ENCODE results near the gene ZNF302. TPM values are rescaled to one million over a fixed set of nuclear protein-coding genes. Genes with fewer than 3 reads are reported as not detected.
A peak's percentile ranks its signal among the peaks of the same experiment; 100 is the strongest.
"Not testable (repeated sequence)": the region's sequence is repeated elsewhere in the genome, so short reads cannot be mapped to it uniquely, and the experiment has no call there.

Gene ZNF302
- polyA plus RNA-seq, 3 donors, result 82.5 to 89.3 (median 88.0) TPM

GRCh38 chr19:34669305-34669704 is 8.2 kb upstream of the ZNF302 start:
- no peak for DNase-seq (ENCODE audit: low read depth in 3 of 3, low spot score in 2 of 3)

- no peak for DNase-seq (ENCODE audit: low read depth in 3 of 3, low spot score in 2 of 3)
These were observed 5.5 kb upstream of the ZNF302 start for GRCh38 chr19:34671972-34672371.

GRCh38 chr19:34673590-34673989 is 3.9 kb upstream of the ZNF302 start:
- DNase-seq (ENCODE audit: low read depth in 3 of 3, low spot score in 2 of 3), result no peak

DNA sequence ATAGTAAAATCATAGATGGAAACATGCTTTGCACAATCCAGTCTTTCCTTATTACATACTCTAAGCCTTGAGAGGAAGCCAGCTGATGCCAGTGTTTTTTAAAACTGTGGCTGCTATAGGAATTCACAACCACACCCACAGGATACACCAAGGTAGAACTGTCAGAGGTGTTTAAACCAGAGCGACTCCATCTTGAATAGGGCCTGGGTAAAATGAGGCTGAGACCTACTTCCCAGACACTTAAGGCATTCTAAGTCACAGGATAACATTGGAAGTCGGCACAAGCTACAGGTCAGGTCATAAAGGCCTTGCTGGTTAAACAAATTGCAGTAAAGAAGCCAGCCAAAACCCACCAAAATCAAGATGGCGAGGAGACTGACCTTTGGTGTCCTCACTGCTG is 2.2 kb upstream of the ZNF302 start:
- no peak for DNase-seq (ENCODE audit: low read depth in 3 of 3, low spot score in 2 of 3)

DNA sequence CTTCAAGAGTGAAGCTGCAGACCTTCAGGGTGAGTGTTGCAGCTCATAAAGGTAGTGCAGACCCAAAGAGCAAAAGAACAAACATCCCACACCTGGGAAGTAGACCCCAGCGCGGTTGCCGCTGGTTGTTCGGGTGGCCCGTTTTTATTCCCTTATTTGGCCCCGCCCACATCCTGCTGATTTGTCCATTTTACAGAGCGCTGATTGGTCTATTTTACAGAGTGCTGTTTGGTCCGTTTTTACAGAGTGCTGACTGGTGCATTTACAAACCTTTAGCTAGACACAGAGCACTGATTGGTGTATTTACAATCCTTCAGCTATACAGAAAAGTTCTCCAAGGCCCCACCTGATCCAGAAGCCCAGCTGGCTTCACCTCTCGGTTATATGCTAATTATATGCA is 1.6 kb upstream of the ZNF302 start:
- no peak for DNase-seq (ENCODE audit: low read depth in 3 of 3, low spot score in 2 of 3)

- peak in 2 of 3 donors; percentile 80 to 83 for DNase-seq (ENCODE audit: low read depth in 3 of 3, low spot score in 2 of 3)
These were observed 637 bp upstream of the ZNF302 start, which contains the start of gene SCGB2B2 for GRCh38 chr19:34676697-34677385. Gene SCGB2B2 (minus strand): TSS chr19:34677159. CDS start chr19:34594563, 82,596 bp downstream.

DNA sequence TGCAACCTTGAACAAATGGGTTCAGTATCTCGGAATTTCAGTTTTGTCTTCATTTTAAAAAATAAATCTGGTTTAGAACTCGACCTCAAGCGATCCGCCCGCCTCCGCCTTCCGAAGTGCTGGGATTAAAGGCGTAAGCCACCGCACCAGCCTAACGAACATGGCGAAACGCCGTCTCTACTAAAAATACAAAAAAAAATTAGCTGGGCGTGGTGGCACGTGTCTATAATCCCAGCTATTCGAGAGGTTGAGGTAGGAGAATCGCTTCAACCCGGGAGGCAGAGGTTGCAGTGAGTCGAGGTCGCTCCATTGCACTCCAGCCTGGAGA is 571 bp downstream of the ZNF302 start:
- no peak for DNase-seq (ENCODE audit: low read depth in 3 of 3, low spot score in 2 of 3)

GRCh38 chr19:34678421-34678820 is 943 bp downstream of the ZNF302 start:
- no peak for DNase-seq (ENCODE audit: low read depth in 3 of 3, low spot score in 2 of 3)

GRCh38 chr19:34681478-34681877 is 4.0 kb downstream of the ZNF302 start:
- no peak for DNase-seq (ENCODE audit: low read depth in 3 of 3, low spot score in 2 of 3)

- not testable (repeated sequence) for DNase-seq (ENCODE audit: low read depth in 3 of 3, low spot score in 2 of 3)
These were observed 7.8 kb downstream of the ZNF302 start for GRCh38 chr19:34685266-34685665.

- DNase-seq (ENCODE audit: low read depth in 3 of 3, low spot score in 2 of 3), result no peak
These were observed 9.0 kb downstream of the ZNF302 start for GRCh38 chr19:34686455-34686854.

DNA sequence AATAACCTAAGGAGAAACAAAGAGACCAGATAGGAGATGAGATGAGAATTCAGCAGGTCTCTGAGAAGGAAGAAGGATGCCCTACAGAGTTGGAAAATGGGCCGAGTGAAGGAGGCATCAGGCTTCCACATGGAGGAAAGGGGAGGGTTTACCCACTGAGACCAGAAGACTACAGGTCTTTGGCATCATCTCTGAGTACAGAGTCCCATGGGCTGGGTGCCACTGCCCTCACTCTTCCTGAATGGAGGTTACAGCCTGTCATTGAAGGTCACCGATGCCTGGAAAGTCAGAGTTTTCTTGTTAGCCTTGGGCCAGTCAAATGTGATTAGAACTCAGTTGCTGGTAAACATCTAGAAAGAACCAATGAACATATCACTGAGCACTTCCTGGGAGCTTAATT is 9.9 kb downstream of the ZNF302 start:
- DNase-seq (ENCODE audit: low read depth in 3 of 3, low spot score in 2 of 3), result no peak

- DNase-seq (ENCODE audit: low read depth in 3 of 3, low spot score in 2 of 3), result no peak
These were observed 11.1 kb downstream of the ZNF302 start for GRCh38 chr19:34688592-34688991.

- no peak for DNase-seq (ENCODE audit: low read depth in 3 of 3, low spot score in 2 of 3)
These were observed 12.9 kb downstream of the ZNF302 start for GRCh38 chr19:34690372-34690771.

- no peak for DNase-seq (ENCODE audit: low read depth in 3 of 3, low spot score in 2 of 3)
These were observed 15.1 kb downstream of the ZNF302 start for GRCh38 chr19:34692549-34692948.

GRCh38 chr19:34707661-34708060 is 30.2 kb downstream of the ZNF302 start:
- no peak for DNase-seq (ENCODE audit: low read depth in 3 of 3, low spot score in 2 of 3)

DNA sequence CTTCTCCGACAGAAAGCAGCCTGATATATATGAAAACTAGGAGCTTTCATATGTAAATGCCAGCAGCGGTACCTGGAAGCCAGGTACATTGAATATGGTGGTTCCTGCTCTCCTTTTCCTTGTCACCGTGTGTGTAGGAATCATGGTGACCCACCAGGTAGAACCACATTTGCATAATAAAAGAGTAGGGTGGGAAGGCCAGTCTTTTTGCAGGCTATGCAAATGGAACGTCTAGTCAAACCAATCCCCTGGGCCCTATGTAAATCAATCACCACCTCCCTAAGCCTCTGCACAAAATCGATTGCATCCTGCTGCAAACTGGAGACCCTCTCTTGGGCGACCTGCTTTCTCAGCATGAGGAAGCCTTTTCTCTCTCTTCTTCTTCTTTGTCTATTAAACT is 34.4 kb downstream of the ZNF302 start:
- no peak for DNase-seq (ENCODE audit: low read depth in 3 of 3, low spot score in 2 of 3)

DNA sequence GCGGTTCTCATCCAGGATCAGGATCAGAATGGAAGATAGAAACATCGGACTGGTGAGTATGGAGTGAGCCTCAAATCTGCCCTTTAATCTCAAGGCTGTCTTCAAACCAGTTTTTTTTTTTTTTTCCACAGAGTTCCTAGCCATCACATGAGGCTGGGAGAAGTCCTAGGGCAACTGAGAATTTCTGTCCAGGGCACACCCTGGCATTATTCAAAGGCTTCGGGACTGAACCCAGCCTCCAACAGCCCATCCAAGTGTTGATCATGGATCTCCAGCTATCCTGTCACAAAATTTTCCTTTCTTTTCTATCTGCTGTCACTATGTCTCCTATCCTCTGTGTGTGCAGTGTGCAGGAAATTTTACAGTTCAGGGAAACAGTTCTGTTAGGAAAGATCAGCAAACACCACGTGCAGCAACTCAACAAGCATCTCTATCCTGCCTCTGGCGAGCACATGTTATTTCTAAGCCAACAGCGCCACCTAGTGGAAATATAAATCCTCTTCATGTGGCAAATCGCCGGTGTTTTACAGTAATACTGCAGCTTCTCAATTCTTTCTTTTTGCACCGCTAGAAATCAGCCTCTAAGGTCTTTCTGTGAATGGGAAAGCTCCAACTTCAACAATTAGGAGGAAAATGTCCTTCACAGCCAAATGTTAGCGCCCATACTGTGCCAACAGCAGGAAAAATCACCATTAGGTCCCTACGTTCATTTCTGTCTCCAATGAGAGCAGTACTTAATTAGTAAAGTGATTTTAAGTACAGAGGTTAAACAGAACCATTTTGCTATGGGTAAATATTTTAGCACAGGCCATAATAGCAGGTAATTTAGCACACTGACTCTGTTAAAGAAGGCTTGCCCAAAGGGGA is 35.1 kb downstream of the ZNF302 start:
- DNase-seq (ENCODE audit: low read depth in 3 of 3, low spot score in 2 of 3), result peak in 1 of 3 donors; percentile 55

DNA sequence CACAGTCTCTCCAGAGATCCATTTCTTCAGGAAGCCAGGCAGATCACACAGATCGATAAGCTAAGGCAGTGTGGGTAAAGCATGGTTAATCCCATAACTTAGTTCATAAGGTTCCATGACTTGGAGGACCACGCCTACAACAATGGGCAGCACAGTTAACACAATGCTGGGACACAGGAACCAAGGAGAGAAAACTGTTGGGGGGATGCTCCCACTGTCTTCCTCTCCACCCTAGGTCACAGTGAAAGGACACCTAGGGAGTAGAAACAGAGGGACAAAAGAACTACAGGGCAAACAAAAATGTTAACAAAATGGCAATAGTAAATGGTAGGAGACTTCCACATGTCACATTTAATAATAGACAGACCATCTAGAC is 35.8 kb downstream of the ZNF302 start:
- DNase-seq (ENCODE audit: low read depth in 3 of 3, low spot score in 2 of 3), result no peak

DNA sequence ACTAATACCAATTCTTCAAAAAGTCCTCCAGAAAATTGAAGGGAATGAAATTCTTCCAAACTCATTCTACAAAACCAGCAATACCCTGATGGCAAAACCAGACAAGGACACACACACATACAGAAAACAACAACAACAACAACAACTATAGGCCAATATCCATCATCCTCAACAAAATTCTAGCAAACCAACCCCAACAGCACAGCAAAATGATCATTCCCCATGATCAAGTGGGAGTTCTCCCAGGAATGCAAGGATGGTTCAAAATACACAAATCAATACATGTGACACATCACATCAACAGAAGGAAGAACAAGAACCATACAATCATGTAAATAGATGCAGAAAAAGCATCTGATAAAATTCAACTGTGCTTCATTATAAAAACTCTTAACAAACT is 37.9 kb downstream of the ZNF302 start:
- DNase-seq (ENCODE audit: low read depth in 3 of 3, low spot score in 2 of 3), result no peak

DNA sequence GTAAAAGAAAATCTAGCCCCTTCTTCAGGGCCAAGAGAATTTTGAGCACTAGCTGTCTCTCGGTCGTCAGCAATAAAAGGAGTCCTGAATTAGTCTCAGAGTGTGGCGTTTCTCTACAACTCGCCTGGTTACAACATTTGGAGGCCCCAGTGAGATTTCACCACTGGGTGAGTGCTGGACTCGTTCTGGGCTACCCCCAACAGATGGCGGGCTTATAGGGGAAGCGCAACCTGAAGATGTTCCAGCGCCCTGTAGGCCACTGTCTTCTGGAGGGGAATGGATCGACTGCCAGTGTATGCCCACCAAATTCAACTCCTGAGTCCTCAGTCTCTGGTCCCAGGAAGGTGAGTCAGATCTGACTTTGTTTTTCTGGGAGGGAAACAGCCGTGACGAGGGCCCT is 44.9 kb downstream of the ZNF302 start:
- no peak for DNase-seq (ENCODE audit: low read depth in 3 of 3, low spot score in 2 of 3)

GRCh38 chr19:34725400-34725799 is 47.9 kb downstream of the ZNF302 start:
- no peak for DNase-seq (ENCODE audit: low read depth in 3 of 3, low spot score in 2 of 3)
